HL-60 (cell line): ENCODE measurements around the gene ZNF761.

ENCODE experiments used
- GABPA ChIP-seq: IDR thresholded peaks from 2 replicates; pipeline ENCODE4 v1.6.1; 2012; ENCODE audit warnings: low read depth
- POLR2AphosphoS5 ChIP-seq: IDR thresholded peaks from 2 replicates; pipeline ENCODE4 v1.6.1; 2012; ENCODE audit warnings: low read depth
- REST ChIP-seq: IDR thresholded peaks from 2 replicates; pipeline ENCODE4 v1.6.1; 2012; ENCODE audit warnings: low read depth; ENCODE audit not compliant: insufficient replicate concordance
- TF ChIP-seq, protein P1 (sequence below): IDR thresholded peaks from one replicate; pipeline ENCODE4 v1.5.1; 2011; ENCODE audit warnings: low read length, control low read depth, inconsistent platforms; ENCODE audit not compliant: insufficient read depth

DNA sequence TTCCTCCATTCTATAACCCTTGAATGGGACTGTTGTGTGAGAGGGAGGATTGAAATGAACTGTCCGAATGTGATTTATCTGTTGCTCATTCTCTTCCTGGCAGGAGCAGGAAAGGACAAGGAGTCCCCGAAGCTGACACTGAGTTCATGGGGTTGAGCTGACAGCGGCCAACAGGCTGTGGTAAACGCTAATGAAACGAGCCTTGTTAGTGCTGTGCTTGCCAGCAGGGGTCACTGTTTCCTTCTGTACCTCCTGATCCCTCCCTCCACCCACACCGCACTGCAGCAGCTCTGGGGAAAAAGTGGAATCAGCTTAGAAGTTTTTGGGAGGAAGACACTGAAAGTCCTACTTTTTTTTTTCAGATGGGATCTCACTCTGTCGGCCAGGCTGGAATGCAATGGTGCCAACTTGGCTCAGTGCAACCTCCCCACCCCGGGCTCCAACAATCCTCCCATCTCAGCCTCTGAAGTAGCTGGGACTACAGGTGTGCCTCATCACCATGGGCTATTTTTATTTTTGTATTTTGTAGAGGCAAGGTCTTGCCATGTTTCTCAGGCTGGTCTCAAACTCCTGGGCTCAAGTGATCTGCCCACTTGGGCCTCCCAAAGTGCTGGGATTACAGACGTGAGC lies 6.7 kb upstream of the ZNF761 start:
- TF ChIP-seq, protein P1, sequence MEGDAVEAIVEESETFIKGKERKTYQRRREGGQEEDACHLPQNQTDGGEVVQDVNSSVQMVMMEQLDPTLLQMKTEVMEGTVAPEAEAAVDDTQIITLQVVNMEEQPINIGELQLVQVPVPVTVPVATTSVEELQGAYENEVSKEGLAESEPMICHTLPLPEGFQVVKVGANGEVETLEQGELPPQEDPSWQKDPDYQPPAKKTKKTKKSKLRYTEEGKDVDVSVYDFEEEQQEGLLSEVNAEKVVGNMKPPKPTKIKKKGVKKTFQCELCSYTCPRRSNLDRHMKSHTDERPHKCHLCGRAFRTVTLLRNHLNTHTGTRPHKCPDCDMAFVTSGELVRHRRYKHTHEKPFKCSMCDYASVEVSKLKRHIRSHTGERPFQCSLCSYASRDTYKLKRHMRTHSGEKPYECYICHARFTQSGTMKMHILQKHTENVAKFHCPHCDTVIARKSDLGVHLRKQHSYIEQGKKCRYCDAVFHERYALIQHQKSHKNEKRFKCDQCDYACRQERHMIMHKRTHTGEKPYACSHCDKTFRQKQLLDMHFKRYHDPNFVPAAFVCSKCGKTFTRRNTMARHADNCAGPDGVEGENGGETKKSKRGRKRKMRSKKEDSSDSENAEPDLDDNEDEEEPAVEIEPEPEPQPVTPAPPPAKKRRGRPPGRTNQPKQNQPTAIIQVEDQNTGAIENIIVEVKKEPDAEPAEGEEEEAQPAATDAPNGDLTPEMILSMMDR, result peak; percentile 29
- TF ChIP-seq POLR2AphosphoS5 (no peak), GABPA (no peak), REST (no peak)
